ENCODE results near the gene CAMSAP1.

Gene CAMSAP1

GRCh38 chr9:135930446-135931345 lies 23.4 kb upstream of the CAMSAP1 start:
- DNase-seq (ENCODE audit: low spot score in 2 of 2) (no peak), ATAC-seq (ENCODE audit: low read depth) (no peak)
- Mint-ChIP-seq H3K36me3 (peaks cover 22% of the 10 kb centered on the region), H3K27ac (no peak overlapping the region), H3K4me1 (peaks cover 3% of the 10 kb centered on the region), H3K9me3 (no peaks in the 10 kb centered on the region), H3K4me3 (no peak overlapping the region), H3K27me3 (no peaks in the 10 kb centered on the region)

GRCh38 chr9:135929656-135930445 lies 22.5 kb upstream of the CAMSAP1 start:
- no peak overlapping the region for H3K27ac Mint-ChIP-seq
- ATAC-seq (ENCODE audit: low read depth) (no peak), DNase-seq (ENCODE audit: low spot score in 2 of 2) (no peak)
- no peaks in the 10 kb centered on the region for H3K27me3 Mint-ChIP-seq
- H3K36me3 Mint-ChIP-seq = peaks cover 17% of the 10 kb centered on the region
- H3K9me3 Mint-ChIP-seq = no peaks in the 10 kb centered on the region
- no peak overlapping the region for H3K4me3 Mint-ChIP-seq
- H3K4me1 Mint-ChIP-seq = peaks cover 3% of the 10 kb centered on the region

DNA sequence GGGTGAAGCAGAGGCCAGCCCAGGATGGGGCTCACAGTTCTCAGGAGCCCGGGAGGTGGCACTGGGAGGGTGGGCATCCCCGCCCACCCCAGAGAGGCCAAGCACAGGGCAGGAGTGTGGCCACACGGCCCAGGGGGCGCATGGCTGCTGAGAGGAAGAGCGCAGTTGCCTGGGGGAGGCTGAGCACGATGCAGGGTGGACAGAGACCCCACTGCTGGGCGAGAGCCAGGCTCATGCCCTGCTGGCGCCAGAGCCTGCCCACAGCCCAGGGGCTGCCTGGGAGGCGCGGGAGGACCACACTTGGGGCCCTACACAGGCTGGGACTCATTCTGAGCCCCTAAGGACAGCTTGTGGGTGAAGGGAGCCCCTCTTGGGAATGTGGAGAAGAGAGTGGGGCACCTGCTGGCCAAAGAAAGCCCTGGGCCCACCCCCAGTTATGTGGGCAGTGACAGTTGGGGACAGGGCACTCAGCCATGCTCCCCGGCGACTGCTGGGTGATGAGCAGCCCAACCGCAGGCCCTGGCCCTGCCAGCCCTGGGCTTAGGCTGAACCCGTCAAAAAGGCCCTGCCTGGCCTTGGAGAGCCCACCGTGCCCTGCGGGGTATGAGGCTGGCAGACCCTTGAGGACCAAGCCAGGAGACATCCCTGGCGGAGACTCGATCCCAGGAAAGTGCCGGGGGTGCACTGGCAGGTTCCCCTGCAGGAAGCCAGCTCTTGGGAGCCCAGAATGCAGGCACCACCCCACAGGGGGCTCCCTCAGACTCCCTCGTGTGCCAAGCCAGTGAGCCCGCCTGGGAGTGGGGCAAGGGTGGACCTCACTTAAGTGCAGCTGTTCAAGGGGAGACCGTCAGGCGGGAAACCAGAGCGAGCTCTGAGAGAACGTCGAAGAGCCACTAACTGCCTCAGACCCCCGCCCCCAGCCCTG lies 21.6 kb upstream of the CAMSAP1 start:
- no peaks in the 10 kb centered on the region for H3K9me3 Mint-ChIP-seq
- peaks cover 17% of the 10 kb centered on the region for H3K36me3 Mint-ChIP-seq
- no peaks in the 10 kb centered on the region for H3K27me3 Mint-ChIP-seq
- ATAC-seq (ENCODE audit: low read depth) = no peak
- H3K4me3 Mint-ChIP-seq = no peak overlapping the region
- H3K27ac Mint-ChIP-seq = no peak overlapping the region
- no peak for DNase-seq (ENCODE audit: low spot score in 2 of 2)
- H3K4me1 Mint-ChIP-seq = peaks cover 3% of the 10 kb centered on the region

DNA sequence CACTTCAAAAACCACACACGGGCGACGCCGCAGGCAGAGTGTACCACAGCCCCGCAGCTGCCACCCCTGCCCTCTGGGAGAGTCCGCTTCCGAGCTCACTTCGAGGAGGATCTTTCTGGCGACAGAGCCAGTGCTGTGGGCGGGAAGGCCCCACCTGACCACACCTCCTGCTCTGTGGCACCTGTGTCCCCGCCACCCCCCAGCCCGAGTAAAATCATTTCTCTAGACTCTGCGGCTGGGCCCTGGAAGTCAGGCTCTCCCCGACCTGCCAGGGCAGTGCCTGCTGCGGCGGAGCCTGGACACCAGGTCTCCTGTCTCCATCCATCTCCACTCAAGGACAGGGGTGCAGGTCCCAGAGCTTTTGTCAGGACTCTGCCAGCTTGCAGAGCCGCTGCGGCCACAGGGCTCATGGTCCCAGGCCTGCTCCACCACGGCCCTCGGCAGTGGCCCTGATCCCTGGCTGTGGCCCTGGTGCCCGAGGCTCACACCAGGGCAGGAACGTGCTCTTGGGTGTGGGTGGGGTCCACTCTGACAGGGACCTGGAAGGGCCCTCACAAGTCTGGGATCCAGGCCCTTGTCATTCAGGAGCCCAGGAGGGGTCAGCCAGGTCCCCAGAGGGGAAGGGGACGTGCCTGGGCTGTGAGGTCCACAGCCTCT lies 20.9 kb upstream of the CAMSAP1 start:
- peaks cover 13% of the 10 kb centered on the region for H3K36me3 Mint-ChIP-seq

DNA sequence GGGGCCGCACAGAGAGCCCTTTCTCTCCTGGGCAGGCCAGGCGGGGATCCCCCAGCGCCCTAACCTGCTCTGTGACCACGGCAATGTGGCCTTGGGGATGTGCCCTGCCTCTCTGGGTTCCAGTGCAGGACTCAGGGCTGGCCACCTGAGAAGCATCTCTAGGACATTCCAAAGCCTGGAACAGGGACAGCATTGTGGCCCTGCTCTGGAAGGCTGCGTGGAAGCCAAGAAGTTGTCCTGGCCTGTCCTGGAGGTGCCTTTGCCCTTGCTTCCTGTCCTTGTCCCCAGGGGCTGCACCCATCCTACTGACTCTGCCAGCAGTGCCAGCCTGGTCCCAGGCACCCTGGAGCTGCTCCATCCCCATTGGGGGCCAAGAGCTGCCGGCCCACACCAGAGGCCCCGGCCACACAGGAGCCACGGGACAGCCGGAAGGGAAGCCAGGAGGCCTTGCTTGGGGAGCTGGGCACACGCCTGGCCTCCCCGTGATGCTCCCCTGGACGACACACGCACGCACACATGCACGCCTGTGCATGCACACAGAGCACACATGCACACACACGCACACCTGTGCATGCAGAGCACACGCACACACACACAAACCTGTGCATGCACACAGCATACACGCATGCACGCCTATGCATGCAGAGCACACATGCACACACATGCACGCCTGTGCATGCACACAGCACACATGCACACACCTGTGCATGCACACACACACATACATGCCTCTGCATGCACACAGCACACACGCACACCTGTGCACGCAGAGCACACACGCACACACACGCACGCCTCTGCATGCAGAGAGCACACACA lies 20.1 kb upstream of the CAMSAP1 start:
- DNase-seq (ENCODE audit: low spot score in 2 of 2) (no peak), ATAC-seq (ENCODE audit: low read depth) (no peak)
- Mint-ChIP-seq H3K27me3 (no peaks in the 10 kb centered on the region), H3K36me3 (peaks cover 11% of the 10 kb centered on the region), H3K4me3 (no peak overlapping the region), H3K27ac (no peak overlapping the region), H3K4me1 (peaks cover 3% of the 10 kb centered on the region), H3K9me3 (no peaks in the 10 kb centered on the region)

More for the DNA sequence above, 20.9 kb upstream of the CAMSAP1 start:
- ATAC-seq (ENCODE audit: low read depth) (no peak), DNase-seq (ENCODE audit: low spot score in 2 of 2) (no peak)
- Mint-ChIP-seq H3K9me3 (no peaks in the 10 kb centered on the region), H3K27me3 (no peaks in the 10 kb centered on the region), H3K27ac (no peak overlapping the region), H3K4me1 (peaks cover 3% of the 10 kb centered on the region), H3K4me3 (no peak overlapping the region)

GRCh38 chr9:135926402-135927194 lies 19.3 kb upstream of the CAMSAP1 start:
- no peak for ATAC-seq (ENCODE audit: low read depth)
- Mint-ChIP-seq H3K9me3 (no peaks in the 10 kb centered on the region), H3K27me3 (no peaks in the 10 kb centered on the region), H3K4me3 (no peak overlapping the region), H3K36me3 (peaks cover 9% of the 10 kb centered on the region), H3K27ac (no peak overlapping the region), H3K4me1 (peaks cover 3% of the 10 kb centered on the region)
- DNase-seq (ENCODE audit: low spot score in 2 of 2) = no peak

GRCh38 chr9:135925496-135926133 lies 18.3 kb upstream of the CAMSAP1 start:
- Mint-ChIP-seq H3K4me1 (peaks cover 3% of the 10 kb centered on the region), H3K27me3 (no peaks in the 10 kb centered on the region), H3K9me3 (no peaks in the 10 kb centered on the region), H3K27ac (no peak overlapping the region), H3K36me3 (peaks cover 3% of the 10 kb centered on the region), H3K4me3 (no peak overlapping the region)
- DNase-seq (ENCODE audit: low spot score in 2 of 2) = no peak
- no peak for ATAC-seq (ENCODE audit: low read depth)

DNA sequence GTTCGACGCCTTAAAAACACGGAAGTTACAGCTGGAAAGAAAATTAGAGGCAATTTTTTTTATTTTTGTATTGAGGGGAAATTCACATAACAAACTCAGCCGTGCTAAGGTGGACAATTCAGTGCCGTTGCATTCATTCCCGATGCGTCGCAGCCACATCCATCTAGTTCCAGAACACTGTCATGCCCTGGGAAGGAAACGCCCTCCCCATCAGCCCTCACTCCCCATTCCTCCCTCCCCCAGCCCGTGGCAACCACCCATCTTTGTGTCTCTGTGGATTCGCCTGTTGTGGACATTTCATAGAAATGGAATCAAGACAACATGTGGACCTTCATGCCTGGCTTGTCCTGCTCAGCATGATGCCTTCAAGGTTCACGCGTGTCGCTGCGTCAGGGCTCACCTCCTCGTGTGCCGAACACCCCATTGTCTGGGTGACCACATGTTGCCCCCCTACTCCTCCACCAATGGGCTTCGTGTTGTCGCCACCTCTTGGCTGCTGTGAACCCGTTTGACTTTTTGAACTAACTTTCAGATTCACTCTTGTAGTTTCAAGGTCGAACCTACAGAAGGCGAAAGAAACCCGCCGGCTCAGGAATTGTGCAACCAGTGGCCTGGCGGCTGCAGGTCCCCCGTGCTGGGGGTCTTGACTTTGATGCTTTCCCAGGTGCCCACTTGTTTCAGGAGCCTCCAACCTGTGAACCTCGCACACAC lies 17.4 kb upstream of the CAMSAP1 start:
- Mint-ChIP-seq H3K27ac (peak overlapping the region; percentile 35), H3K4me3 (no peak overlapping the region), H3K27me3 (no peaks in the 10 kb centered on the region), H3K4me1 (peaks cover 3% of the 10 kb centered on the region), H3K36me3 (peaks cover 2% of the 10 kb centered on the region), H3K9me3 (no peaks in the 10 kb centered on the region)
- ATAC-seq (ENCODE audit: low read depth) (no peak), DNase-seq (ENCODE audit: low spot score in 2 of 2) (no peak)

DNA sequence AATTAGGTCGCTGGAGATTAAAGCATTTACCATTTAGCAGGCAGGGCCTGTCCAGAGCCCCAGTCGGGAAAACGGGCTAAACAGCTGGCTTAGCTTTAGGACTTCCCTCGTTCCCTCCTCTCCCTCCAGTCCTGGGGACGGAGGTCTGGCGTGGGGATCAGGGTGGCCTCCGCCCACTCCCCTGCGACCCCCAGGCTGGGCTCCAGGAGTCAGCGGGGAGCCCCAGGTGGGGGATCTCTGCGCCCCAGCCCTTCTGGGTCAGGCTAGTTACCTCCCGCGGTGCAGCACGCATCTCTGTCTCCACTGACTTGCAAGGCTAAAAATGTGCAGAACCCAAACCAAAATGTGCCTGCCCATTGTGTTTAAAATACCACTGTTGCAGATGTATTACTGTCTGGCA lies 16.2 kb upstream of the CAMSAP1 start:
- peaks cover 3% of the 10 kb centered on the region for H3K4me1 Mint-ChIP-seq
- peaks cover 5% of the 10 kb centered on the region for H3K9me3 Mint-ChIP-seq
- peaks cover 2% of the 10 kb centered on the region for H3K36me3 Mint-ChIP-seq
- H3K27me3 Mint-ChIP-seq = no peaks in the 10 kb centered on the region
- no peak overlapping the region for H3K27ac Mint-ChIP-seq
- DNase-seq (ENCODE audit: low spot score in 2 of 2) = no peak
- no peak for ATAC-seq (ENCODE audit: low read depth)
- no peak overlapping the region for H3K4me3 Mint-ChIP-seq

DNA sequence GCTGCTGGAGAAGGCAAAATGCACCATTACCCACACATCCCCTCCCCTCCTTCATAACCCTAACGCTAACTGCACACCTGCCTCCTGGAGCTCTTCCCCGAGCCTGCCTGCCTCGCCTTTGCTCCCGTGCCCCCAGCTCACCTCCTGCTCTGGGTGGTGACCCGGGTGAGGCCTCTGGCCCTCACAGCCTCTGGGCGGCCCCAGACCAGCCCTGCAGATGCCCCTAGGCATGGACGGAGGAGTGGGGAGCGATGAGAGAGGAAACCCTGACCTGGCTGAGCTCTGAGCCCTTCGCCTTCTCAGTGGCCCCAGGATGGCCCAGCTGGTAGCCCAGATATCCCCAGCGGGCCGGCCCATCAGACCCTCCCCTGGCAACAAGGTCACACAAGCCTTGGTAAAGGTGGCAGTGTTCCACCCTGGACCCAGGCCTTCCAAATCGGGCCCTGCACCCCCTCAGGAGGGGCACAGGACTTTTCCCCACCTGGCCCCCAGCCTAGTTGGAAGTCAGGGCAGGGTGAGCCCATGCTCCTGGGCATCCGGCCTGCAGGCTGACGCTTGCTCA lies 14.5 kb upstream of the CAMSAP1 start:
- ATAC-seq (ENCODE audit: low read depth) = no peak
- Mint-ChIP-seq H3K27ac (no peak overlapping the region), H3K36me3 (peaks cover 5% of the 10 kb centered on the region), H3K27me3 (no peaks in the 10 kb centered on the region), H3K4me3 (no peak overlapping the region), H3K4me1 (peaks cover 4% of the 10 kb centered on the region), H3K9me3 (peaks cover 5% of the 10 kb centered on the region)
- DNase-seq (ENCODE audit: low spot score in 2 of 2) = no peak

- Mint-ChIP-seq H3K36me3 (peaks cover 5% of the 10 kb centered on the region), H3K27ac (no peak overlapping the region), H3K4me1 (peaks cover 8% of the 10 kb centered on the region), H3K27me3 (no peaks in the 10 kb centered on the region), H3K9me3 (peaks cover 8% of the 10 kb centered on the region), H3K4me3 (no peak overlapping the region)
- DNase-seq (ENCODE audit: low spot score in 2 of 2) (no peak), ATAC-seq (ENCODE audit: low read depth) (no peak)
These were observed 13.7 kb upstream of the CAMSAP1 start for GRCh38 chr9:135920973-135921585.
